D721Med (cell line): Measurements from ENCODE around the gene GALNS.

ENCODE experiments used
- DNase-seq: peaks from one replicate; pipeline ENCODE4 v3.0.0; 2011; ENCODE audit warnings: low spot score; ENCODE audit not compliant: insufficient read length
- FAIRE-seq: peaks from 2 replicates; lab custom pipeline; 2011; peaks lifted over from hg19 to GRCh38; lab: Jason Lieb, UNC
- CTCF ChIP-seq: IDR thresholded peaks from 2 replicates; pipeline ENCODE4 v1.5.1; 2012; ENCODE audit warnings: mild to moderate bottlenecking, control low read depth; ENCODE audit not compliant: insufficient read depth; ENCODE audit errors: missing control alignments

The GALNS gene

GRCh38 chr16:88883117-88883895 is 26.6 kb upstream of the GALNS start:
- TF ChIP-seq CTCF = no peak
- no peak for FAIRE-seq
- DNase-seq = no peak

- no peak for TF ChIP-seq CTCF
- FAIRE-seq (no peak), DNase-seq (no peak)
These were observed 25.7 kb upstream of the GALNS start for GRCh38 chr16:88882358-88883030.

GRCh38 chr16:88881675-88882357 is 25.1 kb upstream of the GALNS start:
- no peak for TF ChIP-seq CTCF
- FAIRE-seq (no peak), DNase-seq (no peak)

- no peak for TF ChIP-seq CTCF
- DNase-seq = no peak
- no peak for FAIRE-seq
These were observed 24.4 kb upstream of the GALNS start for GRCh38 chr16:88881007-88881615.

- TF ChIP-seq CTCF = no peak
These were observed 23.7 kb upstream of the GALNS start for GRCh38 chr16:88880226-88881006.

GRCh38 chr16:88879788-88880055 is 23.0 kb upstream of the GALNS start:
- TF ChIP-seq CTCF = no peak
- no peak for DNase-seq
- no peak for FAIRE-seq

More at GRCh38 chr16:88880226-88881006, 23.7 kb upstream of the GALNS start:
- FAIRE-seq = no peak
- no peak for DNase-seq
